Activated B cell treated with CpG ODN at 0.5 μM for 24 hours (primary cell): ENCODE data around the gene TAS1R2. TPM values are rescaled to one million over a fixed set of nuclear protein-coding genes. Genes with fewer than 3 reads are reported as not detected.
"Not testable (repeated sequence)": the region's sequence is repeated elsewhere in the genome, so short reads cannot be mapped to it uniquely, and the experiment has no call there.

Experiments used
- ATAC-seq: fragments of 200-7000 bp; cut with Tn5 transposase; one replicate; pipeline ENCODE4 v1.10.0; 2021; ENCODE audit warnings: low read depth, mild to moderate bottlenecking, moderate library complexity
- CTCF ChIA-PET: fragments of 350-600 bp; sonication (Branson Sonifier 250); formaldehyde crosslinking; loops from one replicate; lab custom pipeline; 2021; ENCODE audit warnings: antibody characterized with exemption; lab: Charles Lee
- POLR2A ChIA-PET: fragments of 350-600 bp; sonication (Branson Sonifier 250); formaldehyde crosslinking; loops from one replicate; lab custom pipeline; 2021; ENCODE audit warnings: antibody characterized with exemption; lab: Charles Lee
- DNase-seq: peaks from one replicate; pipeline ENCODE4 v3.0.0; 2022
- H3K27ac Mint-ChIP-seq: one replicate; pipeline ENCODE4 v1.8.0; 2020; ENCODE audit warnings: mixed read lengths
- H3K27me3 Mint-ChIP-seq: one replicate; pipeline ENCODE4 v1.8.0; 2021; ENCODE audit warnings: mixed read lengths
- H3K36me3 Mint-ChIP-seq: one replicate; pipeline ENCODE4 v1.8.0; 2021; ENCODE audit warnings: low read depth, mixed read lengths
- H3K4me1 Mint-ChIP-seq: one replicate; pipeline ENCODE4 v1.8.0; 2021; ENCODE audit warnings: mixed read lengths
- H3K4me3 Mint-ChIP-seq: one replicate; pipeline ENCODE4 v1.8.0; 2020; ENCODE audit warnings: mild to moderate bottlenecking, mixed read lengths
- H3K9me3 Mint-ChIP-seq: one replicate; pipeline ENCODE4 v1.8.0; 2020; ENCODE audit warnings: mixed read lengths
- intact Hi-C: fragments of 100-400 bp; cut with micrococcal nuclease; formaldehyde crosslinking; loops from one replicate; pipeline ENCODE4 v1.15.1; 2024
- total RNA-seq: library from RNA; stranded (reverse); gene quantifications from 2 replicates; pipeline ENCODE4 v1.2.3, GENCODE V29; 2022
- TF ChIP-seq, protein P1 (sequence below): fragments of 200-600 bp; IDR thresholded peaks from one replicate; pipeline ENCODE4 v1.8.0; 2022; ENCODE audit warnings: antibody characterized with exemption, mild to moderate bottlenecking

Gene TAS1R2
- total RNA-seq, 1 donor from 2014 or later: not detected

- Mint-ChIP-seq H3K27me3 (no peaks in the 10 kb centered on the region), H3K36me3 (no peaks in the 10 kb centered on the region), H3K4me3 (no peak overlapping the region), H3K9me3 (no peaks in the 10 kb centered on the region), H3K4me1 (no peaks in the 10 kb centered on the region), H3K27ac (no peak overlapping the region)
- ChIA-PET CTCF (interaction anchor here (0.5 to 1.1 kb wide), 2 partner anchors 10 to 274 kb away, joined by 3 to 5 read pairs; no protein-coding TSS in a partner anchor), POLR2A (no interaction called here)
- intact Hi-C loops: no loop called here
- DNase-seq (no peak), ATAC-seq (no peak)
- TF ChIP-seq, protein P1, sequence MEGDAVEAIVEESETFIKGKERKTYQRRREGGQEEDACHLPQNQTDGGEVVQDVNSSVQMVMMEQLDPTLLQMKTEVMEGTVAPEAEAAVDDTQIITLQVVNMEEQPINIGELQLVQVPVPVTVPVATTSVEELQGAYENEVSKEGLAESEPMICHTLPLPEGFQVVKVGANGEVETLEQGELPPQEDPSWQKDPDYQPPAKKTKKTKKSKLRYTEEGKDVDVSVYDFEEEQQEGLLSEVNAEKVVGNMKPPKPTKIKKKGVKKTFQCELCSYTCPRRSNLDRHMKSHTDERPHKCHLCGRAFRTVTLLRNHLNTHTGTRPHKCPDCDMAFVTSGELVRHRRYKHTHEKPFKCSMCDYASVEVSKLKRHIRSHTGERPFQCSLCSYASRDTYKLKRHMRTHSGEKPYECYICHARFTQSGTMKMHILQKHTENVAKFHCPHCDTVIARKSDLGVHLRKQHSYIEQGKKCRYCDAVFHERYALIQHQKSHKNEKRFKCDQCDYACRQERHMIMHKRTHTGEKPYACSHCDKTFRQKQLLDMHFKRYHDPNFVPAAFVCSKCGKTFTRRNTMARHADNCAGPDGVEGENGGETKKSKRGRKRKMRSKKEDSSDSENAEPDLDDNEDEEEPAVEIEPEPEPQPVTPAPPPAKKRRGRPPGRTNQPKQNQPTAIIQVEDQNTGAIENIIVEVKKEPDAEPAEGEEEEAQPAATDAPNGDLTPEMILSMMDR: no peak
Measured at GRCh38 chr1:18874036-18874435, 14.6 kb upstream of the TAS1R2 start.

- CTCF ChIA-PET: no interaction called here
- H3K4me3 Mint-ChIP-seq: no peak overlapping the region
Measured at GRCh38 chr1:18872071-18872611, 12.7 kb upstream of the TAS1R2 start.

DNA sequence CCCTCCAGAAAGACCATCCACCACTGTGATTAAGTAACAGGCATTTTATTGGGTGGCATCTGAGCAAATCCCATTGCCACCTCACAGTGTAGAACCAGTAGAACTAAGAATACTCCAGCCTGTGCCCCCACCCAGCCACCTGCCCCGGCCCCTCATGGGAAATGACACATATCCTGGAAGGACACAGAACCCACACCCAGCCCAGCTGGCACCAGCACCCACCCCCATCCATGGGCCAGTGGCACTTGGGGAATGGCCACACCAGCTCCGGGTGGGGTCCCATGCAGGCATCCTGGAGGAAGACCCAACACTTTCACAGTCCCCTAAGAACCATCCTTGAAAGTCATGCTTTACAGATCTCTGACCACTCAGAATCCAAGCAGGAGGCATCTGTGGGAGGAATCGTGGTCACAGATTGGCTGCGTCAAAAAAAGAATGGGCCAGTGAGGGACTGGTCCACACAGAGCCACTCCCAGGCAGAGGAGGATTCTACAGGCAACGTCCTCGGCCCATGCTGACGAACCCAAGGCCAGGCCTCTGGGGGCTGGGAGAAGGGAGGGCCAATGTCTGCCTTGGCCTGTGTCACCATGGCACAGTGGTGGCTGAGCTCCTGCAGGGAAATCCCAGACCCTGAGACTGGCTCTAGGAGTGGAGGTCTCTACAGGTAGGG is 12.1 kb upstream of the TAS1R2 start:
- Mint-ChIP-seq H3K4me1 (no peaks in the 10 kb centered on the region), H3K36me3 (no peaks in the 10 kb centered on the region), H3K9me3 (no peaks in the 10 kb centered on the region), H3K27me3 (peaks cover 2% of the 10 kb centered on the region), H3K4me3 (no peak overlapping the region), H3K27ac (no peak overlapping the region)
- DNase-seq (no peak), ATAC-seq (no peak)
- ChIA-PET CTCF (no interaction called here), POLR2A (no interaction called here)
- intact Hi-C loops: no loop called here
- TF ChIP-seq, protein P1: no peak

More at GRCh38 chr1:18872071-18872611, 12.7 kb upstream of the TAS1R2 start:
- no peaks in the 10 kb centered on the region for H3K36me3 Mint-ChIP-seq
- intact Hi-C loops: no loop called here
- ATAC-seq: no peak
- no peak for DNase-seq
- H3K9me3 Mint-ChIP-seq: no peaks in the 10 kb centered on the region
- H3K27ac Mint-ChIP-seq: no peak overlapping the region
- H3K27me3 Mint-ChIP-seq: peaks cover 2% of the 10 kb centered on the region
- POLR2A ChIA-PET: no interaction called here
- no peaks in the 10 kb centered on the region for H3K4me1 Mint-ChIP-seq
- TF ChIP-seq, protein P1: no peak

DNA sequence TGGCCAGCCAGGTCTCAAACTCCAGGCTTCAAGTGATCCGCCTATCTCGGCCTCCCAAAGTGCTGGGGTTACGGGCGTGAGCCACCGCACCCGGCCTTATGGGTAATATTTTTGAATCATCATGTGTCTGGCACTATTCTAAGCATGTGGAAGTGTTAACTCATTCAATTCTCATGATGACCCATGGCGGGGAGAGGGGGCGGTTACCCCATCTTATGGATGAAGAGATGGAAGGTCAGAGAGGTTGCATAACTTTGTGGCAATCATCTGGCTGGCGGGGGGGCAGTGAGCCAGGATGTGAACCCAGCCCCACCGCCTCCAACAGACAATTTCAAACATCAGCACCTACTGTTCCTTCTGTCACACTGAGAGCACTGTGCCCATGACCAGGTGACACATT is 11.5 kb upstream of the TAS1R2 start:
- ATAC-seq: no peak
- no peaks in the 10 kb centered on the region for H3K36me3 Mint-ChIP-seq
- no peak overlapping the region for H3K27ac Mint-ChIP-seq
- no peaks in the 10 kb centered on the region for H3K9me3 Mint-ChIP-seq
- H3K4me1 Mint-ChIP-seq: no peaks in the 10 kb centered on the region
- H3K27me3 Mint-ChIP-seq: peaks cover 2% of the 10 kb centered on the region
- ChIA-PET CTCF (no interaction called here), POLR2A (no interaction called here)
- intact Hi-C loops: no loop called here
- H3K4me3 Mint-ChIP-seq: no peak overlapping the region
- DNase-seq: no peak
- TF ChIP-seq, protein P1: no peak

- H3K36me3 Mint-ChIP-seq, H3K9me3 Mint-ChIP-seq, ATAC-seq, H3K4me3 Mint-ChIP-seq, H3K27ac Mint-ChIP-seq, DNase-seq, intact Hi-C loops, CTCF ChIA-PET, H3K27me3 Mint-ChIP-seq, POLR2A ChIA-PET, H3K4me1 Mint-ChIP-seq: not testable (repeated sequence)
Measured at GRCh38 chr1:18870595-18870865, 11.1 kb upstream of the TAS1R2 start.
